ENCODE measurements around the gene ZNF512.
"Not testable (repeated sequence)": the region's sequence is repeated elsewhere in the genome, so short reads cannot be mapped to it uniquely, and the experiment has no call there.

ZNF512 gene

GRCh38 chr2:27583390-27583915, 611 bp downstream of the ZNF512 start:
- peak; percentile 11 for DNase-seq

GRCh38 chr2:27584597-27584996, 1.8 kb downstream of the ZNF512 start:
- DNase-seq: no peak

GRCh38 chr2:27587025-27587424, 4.2 kb downstream of the ZNF512 start:
- no peak for DNase-seq

- DNase-seq: no peak
These were observed 5.5 kb downstream of the ZNF512 start for GRCh38 chr2:27588308-27588707.

GRCh38 chr2:27591745-27592144, 8.9 kb downstream of the ZNF512 start:
- DNase-seq: no peak

GRCh38 chr2:27593240-27593639, 10.4 kb downstream of the ZNF512 start:
- no peak for DNase-seq

GRCh38 chr2:27594020-27594703, 11.3 kb downstream of the ZNF512 start:
- DNase-seq: not testable (repeated sequence)

DNA sequence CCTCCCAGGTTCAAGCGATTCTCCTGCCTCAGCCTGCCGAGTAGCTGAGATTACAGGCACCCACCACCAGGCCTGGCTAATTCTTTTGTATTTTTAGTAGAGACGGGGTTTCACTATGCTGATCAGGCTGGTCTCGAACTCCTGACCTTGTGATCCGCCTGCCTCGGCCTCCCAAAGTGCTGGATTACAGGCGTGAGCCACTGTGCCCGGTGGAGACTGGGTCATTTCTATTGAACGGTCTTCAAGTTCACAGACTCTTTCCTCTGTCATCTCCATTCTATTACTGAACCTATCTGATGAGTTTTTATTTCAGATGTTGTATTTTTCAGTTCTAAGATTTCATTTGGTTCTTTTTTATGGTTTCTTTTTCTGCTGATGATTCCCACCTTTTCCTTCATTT, 12.6 kb downstream of the ZNF512 start:
- DNase-seq: not testable (repeated sequence)

- DNase-seq: no peak
These were observed 13.8 kb downstream of the ZNF512 start for GRCh38 chr2:27596627-27597026.

DNA sequence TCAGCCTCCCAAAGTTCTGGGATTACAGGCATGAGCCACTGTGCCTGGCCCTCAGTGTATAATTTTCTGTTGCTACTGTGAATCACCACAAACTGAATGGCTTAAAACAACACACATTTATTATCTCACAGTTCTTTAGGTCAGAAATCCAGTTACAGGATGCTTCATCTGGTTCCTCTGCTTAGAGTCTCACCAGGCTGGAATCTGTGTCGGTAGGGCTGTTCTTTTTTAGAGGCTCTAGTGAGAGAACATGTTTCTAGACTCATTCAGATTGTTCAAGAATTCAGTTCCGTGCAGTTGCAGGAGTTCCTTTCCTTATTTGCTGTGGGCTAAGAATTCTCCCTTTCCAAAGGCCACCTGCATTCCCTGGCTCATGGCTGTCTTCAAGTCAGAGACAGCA, 23.8 kb downstream of the ZNF512 start:
- no peak for DNase-seq

DNA sequence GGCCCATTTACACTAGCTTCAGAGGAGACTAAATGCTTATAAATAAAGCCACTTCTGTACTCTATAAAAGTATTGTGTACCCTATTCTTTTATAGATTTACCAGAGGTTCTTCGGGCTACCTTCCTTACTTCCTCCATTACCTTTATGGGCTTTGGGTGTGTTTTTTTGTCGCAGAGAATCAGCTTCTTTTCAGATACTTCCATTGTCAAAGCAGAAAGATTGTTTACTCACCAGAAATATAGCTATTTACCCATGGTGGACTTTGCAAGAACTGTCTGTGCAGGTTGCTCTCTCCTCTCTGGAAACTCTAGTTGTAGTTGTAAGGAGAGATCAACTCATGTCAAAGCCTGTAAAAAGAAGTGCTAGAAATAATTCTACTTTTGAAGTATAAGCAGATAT, 31.1 kb downstream of the ZNF512 start:
- DNase-seq: no peak

GRCh38 chr2:27615316-27615715, 32.5 kb downstream of the ZNF512 start:
- DNase-seq: no peak

- no peak for DNase-seq
These were observed 38.7 kb downstream of the ZNF512 start for GRCh38 chr2:27621524-27621923.

GRCh38 chr2:27622921-27623384, 40.1 kb downstream of the ZNF512 start:
- DNase-seq: no peak

DNA sequence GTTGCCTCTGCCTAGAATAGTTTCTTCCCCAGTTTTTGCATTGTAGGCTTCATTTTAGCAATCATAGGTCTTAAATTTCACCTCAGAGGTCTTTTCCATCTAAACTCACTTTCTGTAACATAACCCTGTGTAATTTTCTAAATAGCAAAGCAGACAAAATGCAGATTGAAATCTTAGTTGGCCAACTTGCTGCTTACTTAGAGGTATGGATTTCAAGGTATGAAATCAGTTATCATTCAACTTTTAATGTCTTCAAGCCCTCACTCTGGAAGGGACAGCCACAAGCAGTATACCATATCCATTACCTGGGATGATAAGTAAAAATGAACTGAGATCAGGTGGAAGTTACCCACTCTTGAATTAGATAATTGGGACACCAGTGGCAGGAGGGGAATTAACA, 42.1 kb downstream of the ZNF512 start:
- no peak for DNase-seq

GRCh38 chr2:27626323-27626722, 43.5 kb downstream of the ZNF512 start:
- DNase-seq: not testable (repeated sequence)

- not testable (repeated sequence) for DNase-seq
These were observed 44.1 kb downstream of the ZNF512 start for GRCh38 chr2:27626921-27627320.

GRCh38 chr2:27627963-27628766, 45.3 kb downstream of the ZNF512 start:
- no peak for DNase-seq

DNA sequence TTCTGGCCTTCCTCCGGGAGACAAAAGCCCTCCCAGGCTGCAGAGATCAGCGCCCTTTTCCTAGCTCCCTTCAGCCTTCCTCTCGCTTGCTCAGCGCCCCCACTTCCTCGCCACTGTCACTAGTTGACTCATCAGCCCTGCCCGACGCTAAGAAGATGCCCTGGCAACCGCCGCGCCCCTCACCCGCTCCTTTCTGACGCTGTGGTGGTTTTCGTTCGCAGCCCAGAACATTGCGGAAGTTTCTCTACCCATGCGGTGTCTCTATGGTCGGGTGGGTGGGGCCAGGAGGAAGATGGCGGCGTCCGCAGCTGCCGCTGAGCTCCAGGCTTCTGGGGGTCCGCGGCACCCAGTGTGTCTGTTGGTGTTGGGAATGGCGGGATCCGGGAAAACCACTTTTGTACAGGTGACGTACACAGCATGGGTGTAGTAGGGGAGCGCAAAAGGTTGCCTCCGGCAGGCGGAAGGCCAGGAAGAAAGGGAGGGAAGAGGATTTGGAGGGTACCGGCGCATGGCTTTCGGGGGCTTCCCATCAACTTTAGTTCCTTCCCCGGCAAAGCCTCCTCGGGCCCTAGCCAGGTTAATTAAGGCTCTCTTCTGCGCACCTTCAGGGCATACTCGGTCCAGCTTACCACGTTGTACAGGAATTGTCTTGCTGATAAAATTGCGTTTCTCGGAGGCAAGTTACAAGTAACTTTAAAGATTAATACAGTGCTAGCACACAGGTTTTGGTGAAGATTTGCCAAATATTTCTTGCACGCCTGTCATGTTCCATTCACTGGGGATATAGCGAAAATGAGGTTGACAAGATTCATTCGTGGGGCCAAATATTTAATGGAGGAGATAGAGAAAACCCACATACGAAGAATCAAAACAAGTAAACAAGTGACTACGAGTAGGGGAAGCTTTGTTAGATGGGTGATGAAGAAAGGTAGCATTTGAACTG, 46.2 kb downstream of the ZNF512 start, which contains the start of the genes CCDC121 and GPN1:
Gene CCDC121, minus strand, starts transcription at position 246 of the 943 bp plus-strand sequence. CDS start 1,213 bp downstream, outside the sequence.
Gene GPN1, plus strand, starts transcription at position 284 of the 943 bp plus-strand sequence. Its CDS starts 9 bp downstream, at position 293.
- DNase-seq: peak; percentile 77

GRCh38 chr2:27630257-27630656, 47.4 kb downstream of the ZNF512 start:
- not testable (repeated sequence) for DNase-seq

- DNase-seq: no peak
These were observed 51.4 kb downstream of the ZNF512 start for GRCh38 chr2:27634291-27634690.

- no peak for DNase-seq
These were observed 53.9 kb downstream of the ZNF512 start for GRCh38 chr2:27636766-27637165.
